HG02840 (cell line): ENCODE results near the gene CTSW.
A peak's percentile ranks its signal among the peaks of the same experiment; 100 is the strongest.

ENCODE experiments used
- ATAC-seq: cut with Tn5 transposase; IDR thresholded peaks from one replicate; pipeline ENCODE4 v1.9.1; 2021; ENCODE audit warnings: mild to moderate bottlenecking, moderate library complexity, moderate number of reproducible peaks; ENCODE audit not compliant: unreplicated experiment, low FRiP score

The CTSW gene

GRCh38 chr11:65898656-65899355 is 19.2 kb downstream of the CTSW start:
- no peak for ATAC-seq

- no peak for ATAC-seq
Measured at GRCh38 chr11:65899356-65900124, 19.9 kb downstream of the CTSW start.

DNA sequence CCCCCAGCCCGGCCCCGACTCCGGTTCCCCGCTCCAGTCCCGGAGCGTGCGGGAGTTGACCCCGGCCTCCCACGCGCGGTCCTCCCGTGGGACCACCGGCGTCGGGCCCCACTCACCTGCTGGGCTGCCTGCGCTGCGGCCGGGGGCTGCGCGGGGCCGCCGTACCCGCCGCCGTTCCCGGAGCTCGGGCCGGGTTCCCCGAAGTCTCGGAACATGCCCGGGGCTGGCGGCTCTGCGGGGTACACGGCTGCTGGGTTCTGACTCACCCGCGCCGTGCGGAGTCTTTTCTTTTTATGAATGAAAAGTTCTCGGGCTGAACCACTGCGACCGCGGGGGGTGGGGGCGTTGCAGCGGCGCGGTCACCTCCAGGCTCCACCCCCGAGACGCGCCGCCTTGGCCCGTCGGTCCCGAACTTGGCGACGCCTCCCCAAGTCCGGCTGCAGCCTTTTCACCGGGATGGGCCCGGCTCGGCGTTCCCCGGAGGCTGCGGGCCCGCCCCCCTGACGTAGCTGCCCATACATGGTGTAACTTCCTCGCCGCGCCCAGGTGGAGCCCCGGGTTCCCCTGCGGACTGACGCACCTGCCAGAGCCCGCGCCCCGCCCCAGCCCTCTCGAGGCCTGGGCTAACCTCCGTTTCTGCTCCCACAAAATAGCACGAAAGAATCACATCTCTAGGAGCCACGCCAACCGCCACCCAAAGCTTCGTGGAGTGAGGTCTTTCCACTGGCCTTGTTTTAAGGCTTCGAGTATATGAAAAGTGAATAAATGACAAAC is 20.7 kb downstream of the CTSW start, which contains the start of gene FOSL1:
Gene FOSL1 (minus strand): TSS at position 264 of the 774 bp plus-strand sequence. CDS start 49 bp downstream, at position 215.
- peak; percentile 62 for ATAC-seq

DNA sequence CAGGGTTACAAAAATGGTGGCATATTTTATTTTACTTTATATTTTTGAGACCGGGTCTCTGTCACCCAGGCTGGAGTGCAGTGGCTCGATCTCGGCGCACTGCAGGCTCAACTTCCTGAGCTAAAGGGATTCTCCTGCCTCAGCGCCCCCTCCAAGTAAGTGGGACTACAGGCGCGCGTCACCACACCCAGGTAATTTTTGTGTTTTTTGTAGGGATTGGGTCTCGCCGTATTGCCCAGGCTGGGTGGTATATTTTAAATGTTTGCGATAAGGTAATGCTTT is 21.2 kb downstream of the CTSW start:
- no peak for ATAC-seq

- ATAC-seq: no peak
Measured at GRCh38 chr11:65903068-65903481, 23.4 kb downstream of the CTSW start.

GRCh38 chr11:65903715-65904114 is 24.1 kb downstream of the CTSW start:
- no peak for ATAC-seq

GRCh38 chr11:65906602-65907001 is 27.0 kb downstream of the CTSW start:
- ATAC-seq: no peak

- ATAC-seq: no peak
Measured at GRCh38 chr11:65907878-65908277, 28.2 kb downstream of the CTSW start.

- ATAC-seq: no peak
Measured at GRCh38 chr11:65911682-65912568, 32.3 kb downstream of the CTSW start.

DNA sequence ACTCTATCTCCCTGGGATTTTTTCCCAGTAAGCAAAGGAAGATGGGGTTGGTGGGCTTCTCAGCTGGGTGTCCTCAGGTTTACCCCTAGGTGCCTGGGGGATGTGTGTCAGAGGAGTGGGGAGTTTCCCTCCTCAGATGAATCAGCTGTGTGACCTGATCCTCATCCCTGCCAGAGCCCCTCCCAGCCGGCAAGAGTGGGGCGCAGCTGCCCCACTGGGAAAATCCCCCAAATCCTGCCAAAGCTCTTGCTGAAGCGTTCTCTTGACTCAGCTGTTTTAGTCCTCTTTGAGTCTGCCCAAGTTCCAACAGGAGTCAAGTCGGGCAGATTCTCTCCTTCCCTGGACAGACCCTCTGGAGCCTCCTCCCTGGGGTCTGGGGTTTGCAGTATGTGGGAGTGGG is 33.2 kb downstream of the CTSW start:
- no peak for ATAC-seq

DNA sequence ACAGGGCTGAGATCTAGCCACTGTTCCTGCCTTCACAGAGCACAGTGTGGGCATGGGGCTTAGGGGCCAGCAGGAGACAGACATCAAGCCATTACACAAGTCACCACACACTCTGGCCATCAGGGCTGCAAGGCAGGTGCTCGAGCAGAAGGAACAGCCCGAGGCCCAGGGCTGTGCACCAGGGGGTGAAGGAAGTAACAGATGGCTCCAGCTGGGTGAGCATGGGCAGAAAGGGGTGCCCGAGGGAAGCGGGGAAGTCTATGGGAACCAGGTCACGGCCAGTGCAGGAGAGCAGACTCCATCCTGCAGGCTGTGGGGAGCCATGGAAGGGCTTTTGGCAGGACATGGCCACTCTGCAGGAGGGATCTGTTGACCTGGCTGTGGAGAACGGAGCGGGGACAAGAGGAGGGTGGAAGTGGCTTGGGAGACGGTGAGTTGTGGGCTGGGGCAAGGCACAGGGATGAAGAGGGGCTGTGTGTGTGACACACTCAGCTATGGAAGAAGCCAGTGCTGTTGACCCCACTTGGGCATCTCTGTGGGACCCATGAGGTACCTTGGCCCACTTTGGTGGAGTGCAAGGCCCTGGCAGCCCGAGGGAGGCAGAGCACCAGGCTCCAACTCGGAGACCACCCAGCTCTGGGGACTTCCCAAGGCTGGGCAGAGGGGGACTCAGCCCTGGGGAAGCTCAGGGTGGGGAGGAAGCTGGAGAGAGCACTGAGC is 35.6 kb downstream of the CTSW start:
- no peak for ATAC-seq

- ATAC-seq: no peak
Measured at GRCh38 chr11:65915821-65916251, 36.2 kb downstream of the CTSW start.

DNA sequence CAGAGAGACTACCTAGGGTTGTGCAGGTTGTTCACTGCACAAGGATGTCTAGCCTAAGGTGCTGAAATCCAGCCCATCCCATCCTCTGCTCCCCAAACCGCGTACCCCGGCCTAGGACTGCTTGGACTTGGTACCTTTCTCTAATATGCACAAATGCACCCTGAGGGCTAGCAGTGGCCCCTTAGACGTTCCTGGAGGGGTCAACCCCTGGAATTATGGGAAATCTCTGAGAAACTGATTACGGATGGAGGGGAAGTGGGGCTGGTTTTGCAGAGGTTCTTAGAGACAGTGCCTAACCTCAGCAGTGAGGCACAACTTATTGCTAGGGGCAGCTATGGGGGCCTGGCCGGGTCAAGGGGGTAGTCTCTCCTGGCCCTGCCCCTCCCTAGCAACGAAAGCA is 36.8 kb downstream of the CTSW start:
- no peak for ATAC-seq

- no peak for ATAC-seq
Measured at GRCh38 chr11:65917077-65917433, 37.4 kb downstream of the CTSW start.

GRCh38 chr11:65917434-65918210 is 38.0 kb downstream of the CTSW start:
- no peak for ATAC-seq

DNA sequence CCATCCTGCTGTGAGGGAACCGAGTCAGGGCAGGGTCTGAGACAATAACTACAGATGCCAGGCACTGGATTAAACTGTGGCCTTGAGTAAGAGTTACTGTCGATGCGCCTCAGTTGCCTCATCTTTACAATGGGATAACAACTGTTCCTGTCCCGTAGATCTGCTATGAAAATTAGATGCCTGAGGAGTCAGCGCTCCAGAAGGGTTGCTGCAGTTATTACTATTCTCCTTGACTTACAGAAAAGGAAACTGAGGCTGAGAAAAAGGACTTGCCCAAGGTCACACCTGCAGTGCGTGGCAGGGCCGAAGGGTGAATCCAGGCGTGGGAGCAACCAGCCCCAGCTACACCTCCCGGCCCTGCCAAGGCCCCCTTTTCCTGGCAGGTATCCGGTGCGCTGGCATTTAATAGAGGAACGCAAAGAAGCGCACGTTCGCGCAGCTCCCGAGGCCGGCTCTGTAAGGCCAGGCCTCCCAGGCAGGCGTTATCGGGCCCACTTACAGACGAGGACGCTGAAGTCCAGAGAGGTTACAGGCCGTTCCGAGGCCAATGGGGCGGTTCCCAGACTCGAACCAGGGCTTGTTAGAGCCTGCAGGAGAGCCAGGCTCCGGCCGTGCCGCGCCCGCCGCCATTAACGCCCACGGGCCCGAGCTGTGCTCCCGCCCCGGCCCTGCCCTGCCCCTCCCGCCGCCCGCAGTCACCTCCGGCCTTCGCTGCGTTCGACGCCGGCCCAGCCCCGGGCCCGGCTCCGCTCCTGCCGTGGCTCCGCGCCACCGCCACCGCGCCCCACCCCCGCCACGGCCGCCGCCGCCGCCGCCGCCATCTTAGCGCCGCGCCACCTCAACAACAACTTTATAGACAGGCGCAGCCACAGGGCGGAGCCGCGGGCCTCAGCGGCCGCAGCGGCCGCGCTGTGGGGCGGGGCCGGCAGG is 38.8 kb downstream of the CTSW start, which contains the start of gene C11orf68:
Gene C11orf68 (minus strand): TSS at position 852 of the 930 bp plus-strand sequence. CDS start 31 bp downstream, at position 821.
- ATAC-seq: peak; percentile 45

DNA sequence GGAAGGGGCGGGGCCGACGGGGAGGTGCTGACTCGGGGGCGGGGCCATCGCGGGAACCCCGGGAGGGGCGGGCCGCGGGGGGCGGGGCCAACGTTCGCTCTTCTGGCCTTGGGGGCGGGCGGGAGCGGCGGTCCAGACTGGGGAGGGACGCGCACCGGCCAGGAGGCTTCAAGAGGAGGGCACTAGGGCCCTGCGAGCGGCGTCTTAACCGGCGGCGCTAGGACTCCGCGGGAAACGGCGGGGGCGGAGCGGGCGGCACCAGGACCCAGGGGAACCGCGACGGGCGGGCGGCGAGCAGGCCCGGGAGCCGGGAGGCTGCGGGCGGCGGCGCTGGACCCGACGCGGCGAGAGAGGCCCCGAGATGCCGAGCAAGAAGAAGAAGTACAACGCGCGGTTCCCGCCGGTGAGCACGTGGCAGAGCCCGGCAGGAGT is 39.5 kb downstream of the CTSW start, which contains the start of gene DRAP1:
Gene DRAP1 (plus strand): TSS at position 286 of the 432 bp plus-strand sequence. CDS start 76 bp downstream, at position 362.
- peak; percentile 87 for ATAC-seq
